ENCODE measurements around the gene FAM13A. TPM values are rescaled to one million over a fixed set of nuclear protein-coding genes. Genes with fewer than 3 reads are reported as not detected.

The FAM13A gene
- total and polyA plus RNA-seq, 12 donors = 10.1 to 61.6 (median 29.1) TPM

DNA sequence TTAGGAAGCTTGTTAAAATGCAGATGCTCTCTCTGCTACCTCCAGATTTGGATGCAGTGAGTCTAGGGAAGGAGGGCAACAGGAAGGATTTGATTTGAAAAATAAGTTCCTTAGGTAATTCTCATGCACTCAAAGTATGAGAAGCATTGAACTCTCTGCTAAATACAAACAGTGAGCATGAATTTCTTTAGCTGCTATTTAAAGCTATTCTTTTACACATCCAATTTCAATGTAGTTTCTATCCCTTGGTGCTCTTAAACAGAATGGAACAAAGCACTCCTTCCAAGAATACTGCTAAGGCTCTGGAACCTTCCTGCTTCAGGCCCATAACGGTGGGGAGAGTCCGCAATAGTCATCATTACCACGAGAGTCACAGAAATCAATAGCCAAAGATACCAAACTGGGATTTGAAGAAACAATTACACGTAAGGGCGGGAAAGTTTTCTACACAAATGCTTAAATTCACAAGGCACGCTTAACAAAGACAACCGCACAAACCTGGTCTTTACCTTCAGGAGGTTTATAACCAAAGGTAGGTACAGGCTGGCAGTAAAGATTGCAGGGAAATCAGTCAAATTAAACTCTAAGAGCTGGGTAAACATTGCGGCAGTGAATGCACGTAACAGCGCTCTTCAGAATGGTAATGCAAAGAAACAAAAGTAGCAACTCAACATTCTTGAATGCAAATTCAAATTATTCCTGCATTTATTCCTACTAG, 236.1 kb downstream of the FAM13A start:
- no peak for DNase-seq
- H3K36me3 ChIP-seq (replicated peaks in 1 of 2) = no peaks in the 10 kb centered on the region
- no peaks in the 10 kb centered on the region for H3K9me3 ChIP-seq (replicated peaks in 1 of 3)
- peak overlapping the region in 2 of 5 donors; percentile 11 to 96 for H3K27ac ChIP-seq
- H3K4me1 ChIP-seq (replicated peaks in 1 of 2) = peaks cover 9 to 57% of the 10 kb centered on the region in 2 donors
- no peaks in the 10 kb centered on the region for H3K27me3 ChIP-seq
- H3K4me3 ChIP-seq = peak overlapping the region in 1 of 4 donors; percentile 67
- WGBS, 4 donors = 75 to 79% (median 77%) methylated on average over 10 of the region's 10 CpGs
- TF ChIP-seq, protein P1, sequence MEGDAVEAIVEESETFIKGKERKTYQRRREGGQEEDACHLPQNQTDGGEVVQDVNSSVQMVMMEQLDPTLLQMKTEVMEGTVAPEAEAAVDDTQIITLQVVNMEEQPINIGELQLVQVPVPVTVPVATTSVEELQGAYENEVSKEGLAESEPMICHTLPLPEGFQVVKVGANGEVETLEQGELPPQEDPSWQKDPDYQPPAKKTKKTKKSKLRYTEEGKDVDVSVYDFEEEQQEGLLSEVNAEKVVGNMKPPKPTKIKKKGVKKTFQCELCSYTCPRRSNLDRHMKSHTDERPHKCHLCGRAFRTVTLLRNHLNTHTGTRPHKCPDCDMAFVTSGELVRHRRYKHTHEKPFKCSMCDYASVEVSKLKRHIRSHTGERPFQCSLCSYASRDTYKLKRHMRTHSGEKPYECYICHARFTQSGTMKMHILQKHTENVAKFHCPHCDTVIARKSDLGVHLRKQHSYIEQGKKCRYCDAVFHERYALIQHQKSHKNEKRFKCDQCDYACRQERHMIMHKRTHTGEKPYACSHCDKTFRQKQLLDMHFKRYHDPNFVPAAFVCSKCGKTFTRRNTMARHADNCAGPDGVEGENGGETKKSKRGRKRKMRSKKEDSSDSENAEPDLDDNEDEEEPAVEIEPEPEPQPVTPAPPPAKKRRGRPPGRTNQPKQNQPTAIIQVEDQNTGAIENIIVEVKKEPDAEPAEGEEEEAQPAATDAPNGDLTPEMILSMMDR (IDR thresholded peaks at IDR 0.05) = no peak
- no peak for TF ChIP-seq POLR2A (IDR thresholded peaks at IDR 0.05)
- intact Hi-C loops (cut with DNase I) = no loop called here

DNA sequence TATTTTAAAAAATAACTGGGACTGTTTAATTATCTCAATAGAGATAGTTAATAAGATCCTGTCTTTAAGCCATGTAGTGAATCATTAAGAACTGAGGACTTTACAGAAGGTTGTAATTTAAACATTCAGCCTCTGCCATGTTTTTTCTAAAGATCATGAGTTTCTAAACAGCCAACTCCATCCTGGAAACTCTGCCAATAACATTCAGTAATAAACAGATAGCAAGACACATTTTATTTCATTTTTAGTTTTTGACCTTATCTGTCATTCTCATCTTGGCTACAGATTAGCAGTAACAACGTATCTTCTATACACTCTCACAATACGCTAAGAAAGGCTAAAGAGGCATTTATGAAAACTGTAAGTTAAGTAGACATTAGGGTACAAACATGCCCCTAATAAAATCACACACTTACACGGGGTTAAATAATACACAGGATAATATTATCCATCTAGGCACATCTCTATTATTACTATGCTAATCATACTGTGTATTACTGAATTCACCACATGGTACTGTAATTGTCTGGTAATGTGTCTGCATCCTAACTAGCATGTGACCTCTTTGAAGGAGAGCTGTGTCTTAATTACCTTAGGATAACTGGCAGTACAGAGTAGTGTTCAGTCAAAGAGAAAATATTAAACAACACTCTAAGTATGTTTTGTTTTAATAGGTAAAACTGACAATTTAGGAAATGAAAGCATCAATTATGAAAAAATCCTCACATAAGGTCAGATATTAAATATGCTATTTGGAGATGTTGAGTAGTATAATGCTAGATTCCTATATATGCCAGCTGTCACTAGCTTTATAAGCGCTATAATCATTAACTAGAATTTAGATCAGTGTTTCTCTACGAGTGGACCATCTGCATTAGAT, 236.9 kb downstream of the FAM13A start:
- intact Hi-C loops (cut with DNase I) = loop anchor here (5.0 to 10.0 kb wide), 3 partner anchors 115 to 207 kb away; no protein-coding TSS in a partner anchor
- H3K9me3 ChIP-seq (replicated peaks in 1 of 3) = no peaks in the 10 kb centered on the region
- peak overlapping the region in 2 of 5 donors; percentile 14 to 23 for H3K27ac ChIP-seq
- peak overlapping the region in 1 of 4 donors; percentile 67 for H3K4me3 ChIP-seq
- 55 to 60% (median 58%) methylated on average over 5 of the region's 5 CpGs for WGBS, 4 donors
- H3K27me3 ChIP-seq = no peaks in the 10 kb centered on the region
- DNase-seq = no peak
- H3K36me3 ChIP-seq (replicated peaks in 1 of 2) = no peaks in the 10 kb centered on the region
- TF ChIP-seq POLR2A (IDR thresholded peaks at IDR 0.05) = no peak
- TF ChIP-seq, protein P1 (IDR thresholded peaks at IDR 0.05) = no peak
- H3K4me1 ChIP-seq (replicated peaks in 1 of 2) = peaks cover 9 to 62% of the 10 kb centered on the region in 2 donors

DNA sequence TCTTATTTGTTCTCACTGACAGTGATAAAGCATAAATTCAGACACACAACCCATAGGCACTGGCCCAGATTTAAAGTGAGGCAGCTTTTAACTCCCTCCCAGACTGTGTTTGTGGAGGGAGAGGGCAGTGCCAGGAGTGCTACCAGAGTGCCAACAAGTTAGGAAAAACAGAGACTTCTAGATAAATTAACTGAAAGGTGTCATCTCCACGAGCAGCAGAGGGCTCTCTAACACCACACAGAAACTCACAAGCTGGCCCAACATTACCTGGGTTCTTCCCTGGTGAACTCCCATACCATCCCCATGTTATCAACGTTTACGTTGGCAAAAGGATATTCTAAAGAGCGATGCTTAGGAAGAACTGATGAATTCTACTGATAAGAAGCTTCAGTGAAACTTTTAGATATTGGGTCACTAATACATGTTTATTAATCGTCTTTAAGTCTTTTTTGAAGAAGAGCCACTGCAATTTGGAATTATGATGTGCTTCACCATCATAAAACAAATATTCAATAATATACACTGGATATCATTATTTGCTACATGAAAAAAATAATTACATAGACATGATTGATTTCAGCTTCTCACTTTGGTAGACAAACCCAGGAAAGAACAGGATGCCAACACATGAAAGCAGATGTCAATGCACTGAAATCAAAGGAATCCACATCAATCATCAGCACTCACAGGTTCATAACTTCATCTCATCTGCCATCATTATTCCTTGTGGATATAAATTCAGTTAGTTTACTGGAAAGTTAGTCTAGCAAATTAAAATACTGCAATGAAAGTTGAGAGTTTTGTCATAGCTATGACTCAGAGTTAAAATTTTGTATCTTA, 238.1 kb downstream of the FAM13A start:
- no peak for TF ChIP-seq POLR2A (IDR thresholded peaks at IDR 0.05)
- TF ChIP-seq, protein P1 (IDR thresholded peaks at IDR 0.05) = peak; percentile 32 to 73 (median 61)
- Histone ChIP-seq H3K4me3 (no peak overlapping the region), H3K27ac (no peak overlapping the region), H3K27me3 (no peaks in the 10 kb centered on the region), H3K4me1 (replicated peaks in 1 of 2) (peaks cover 9 to 66% of the 10 kb centered on the region in 2 donors), H3K36me3 (replicated peaks in 1 of 2) (no peaks in the 10 kb centered on the region), H3K9me3 (replicated peaks in 1 of 3) (no peaks in the 10 kb centered on the region)
- 30 to 41% (median 35%) methylated on average over 5 of the region's 5 CpGs for WGBS, 4 donors
- DNase-seq = peak in 6 of 7 donors; percentile 31 to 77 (median 46)
- intact Hi-C loops (cut with DNase I) = loop anchor here (5.0 to 10.0 kb wide), 3 partner anchors 114 to 208 kb away; no protein-coding TSS in a partner anchor
